Measurements from ENCODE around the gene ACSM3.
A peak's percentile ranks its signal among the peaks of the same experiment; 100 is the strongest.
"Not testable (repeated sequence)": the region's sequence is repeated elsewhere in the genome, so short reads cannot be mapped to it uniquely, and the experiment has no call there.

ACSM3 gene

GRCh38 chr16:20791923-20792612 lies 28.3 kb downstream of the ACSM3 start:
- in situ Hi-C loops (cut with HindIII; ENCODE audit: low pct_ligation_motif_present, low pct_unique_long_range_greater_than_20kb, low sequenced_read_pairs): no loop called here
- DNase-seq: no peak

- in situ Hi-C loops (cut with HindIII; ENCODE audit: low pct_ligation_motif_present, low pct_unique_long_range_greater_than_20kb, low sequenced_read_pairs): no loop called here
- no peak for DNase-seq
These were observed 34.5 kb downstream of the ACSM3 start for GRCh38 chr16:20798364-20798763.

- in situ Hi-C loops (cut with HindIII; ENCODE audit: low pct_ligation_motif_present, low pct_unique_long_range_greater_than_20kb, low sequenced_read_pairs): no loop called here
- peak; percentile 50 for DNase-seq
These were observed 35.8 kb downstream of the ACSM3 start for GRCh38 chr16:20799599-20799998.

- in situ Hi-C loops (cut with HindIII; ENCODE audit: low pct_ligation_motif_present, low pct_unique_long_range_greater_than_20kb, low sequenced_read_pairs): no loop called here
- DNase-seq: no peak
These were observed 37.5 kb downstream of the ACSM3 start for GRCh38 chr16:20801278-20801677.

GRCh38 chr16:20803192-20803560 lies 39.4 kb downstream of the ACSM3 start:
- peak; percentile 27 for DNase-seq
- in situ Hi-C loops (cut with HindIII; ENCODE audit: low pct_ligation_motif_present, low pct_unique_long_range_greater_than_20kb, low sequenced_read_pairs): no loop called here

- DNase-seq: peak; percentile 59
- in situ Hi-C loops (cut with HindIII; ENCODE audit: low pct_ligation_motif_present, low pct_unique_long_range_greater_than_20kb, low sequenced_read_pairs): no loop called here
These were observed 39.9 kb downstream of the ACSM3 start for GRCh38 chr16:20803561-20804214.

- in situ Hi-C loops (cut with HindIII; ENCODE audit: low pct_ligation_motif_present, low pct_unique_long_range_greater_than_20kb, low sequenced_read_pairs): not testable (repeated sequence)
- peak; percentile 3 for DNase-seq
These were observed 41.9 kb downstream of the ACSM3 start for GRCh38 chr16:20805684-20806167.

- DNase-seq: peak; percentile 99
- in situ Hi-C loops (cut with HindIII; ENCODE audit: low pct_ligation_motif_present, low pct_unique_long_range_greater_than_20kb, low sequenced_read_pairs): no loop called here
These were observed 42.6 kb downstream of the ACSM3 start, which contains the start of the genes ERI2 and REXO5 for GRCh38 chr16:20806168-20807050. ERI2 (minus strand) TSS chr16:20806472; CDS start chr16:20806430, 42 bp downstream. REXO5 (plus strand) TSS chr16:20806527; CDS start chr16:20806954, 427 bp downstream.

GRCh38 chr16:20807862-20808261 lies 44.0 kb downstream of the ACSM3 start:
- no peak for DNase-seq
- in situ Hi-C loops (cut with HindIII; ENCODE audit: low pct_ligation_motif_present, low pct_unique_long_range_greater_than_20kb, low sequenced_read_pairs): no loop called here

- no peak for DNase-seq
- in situ Hi-C loops (cut with HindIII; ENCODE audit: low pct_ligation_motif_present, low pct_unique_long_range_greater_than_20kb, low sequenced_read_pairs): no loop called here
These were observed 48.1 kb downstream of the ACSM3 start for GRCh38 chr16:20811889-20812439.

GRCh38 chr16:20812510-20812909 lies 48.7 kb downstream of the ACSM3 start:
- no peak for DNase-seq
- in situ Hi-C loops (cut with HindIII; ENCODE audit: low pct_ligation_motif_present, low pct_unique_long_range_greater_than_20kb, low sequenced_read_pairs): no loop called here

- DNase-seq: no peak
- in situ Hi-C loops (cut with HindIII; ENCODE audit: low pct_ligation_motif_present, low pct_unique_long_range_greater_than_20kb, low sequenced_read_pairs): no loop called here
These were observed 51.0 kb downstream of the ACSM3 start for GRCh38 chr16:20814784-20815183.

- no peak for DNase-seq
- in situ Hi-C loops (cut with HindIII; ENCODE audit: low pct_ligation_motif_present, low pct_unique_long_range_greater_than_20kb, low sequenced_read_pairs): no loop called here
These were observed 55.2 kb downstream of the ACSM3 start for GRCh38 chr16:20818929-20819585.

GRCh38 chr16:20821682-20822081 lies 57.9 kb downstream of the ACSM3 start:
- in situ Hi-C loops (cut with HindIII; ENCODE audit: low pct_ligation_motif_present, low pct_unique_long_range_greater_than_20kb, low sequenced_read_pairs): no loop called here
- DNase-seq: no peak

- in situ Hi-C loops (cut with HindIII; ENCODE audit: low pct_ligation_motif_present, low pct_unique_long_range_greater_than_20kb, low sequenced_read_pairs): no loop called here
- DNase-seq: no peak
These were observed 58.9 kb downstream of the ACSM3 start for GRCh38 chr16:20822521-20823325.

GRCh38 chr16:20826039-20826566 lies 62.3 kb downstream of the ACSM3 start:
- no peak for DNase-seq
- in situ Hi-C loops (cut with HindIII; ENCODE audit: low pct_ligation_motif_present, low pct_unique_long_range_greater_than_20kb, low sequenced_read_pairs): no loop called here

- DNase-seq: no peak
- in situ Hi-C loops (cut with HindIII; ENCODE audit: low pct_ligation_motif_present, low pct_unique_long_range_greater_than_20kb, low sequenced_read_pairs): no loop called here
These were observed 65.7 kb downstream of the ACSM3 start for GRCh38 chr16:20829536-20829935.

Data from ACHN (cell line).